HepG2 (cell line): ENCODE results near the gene CDK11A. TPM values are rescaled to one million over a fixed set of nuclear protein-coding genes. Genes with fewer than 3 reads are reported as not detected.
A peak's percentile ranks its signal among the peaks of the same experiment; 100 is the strongest.
"Not testable (repeated sequence)": the region's sequence is repeated elsewhere in the genome, so short reads cannot be mapped to it uniquely, and the experiment has no call there.

Experiments
- ATAC-seq: fragments of 200-7000 bp; cut with Tn5 transposase; 3 replicates; pipeline ENCODE4 v1.9.1; 2020; ENCODE audit warnings: mild to moderate bottlenecking, moderate library complexity
- BruUV-seq: library from RNA; stranded (reverse); fragments of 400-500 nt; replicated peaks from 2 replicates; lab custom pipeline; 2021; lab: Mats Ljungman, UMichigan
- CTCF ChIA-PET: fragments of 300-600 bp; formaldehyde crosslinking; extraction: SDS; loops from one replicate; lab custom pipeline; 2021; ENCODE audit warnings: low total read pairs, inconsistent platforms, low intra/inter-chr PET ratio; lab: Yijun Ruan, JAX
- POLR2A ChIA-PET: fragments of 350-600 bp; sonication (Branson Sonifier 250); formaldehyde crosslinking; loops from one replicate; lab custom pipeline; 2020; ENCODE audit warnings: antibody characterized with exemption, inconsistent platforms; lab: Yijun Ruan, JAX
- DNase-seq: peaks from one replicate; pipeline ENCODE4 v3.0.0-alpha.2; 2015; ENCODE audit warnings: low spot score
- FAIRE-seq: peaks from 3 replicates; lab custom pipeline; 2011; peaks lifted over from hg19 to GRCh38; lab: Jason Lieb, UNC
- H2AFZ ChIP-seq: one replicate; pipeline ENCODE4 v1.6.1; 2011; ENCODE audit warnings: low read length, inconsistent platforms
- H3K27ac ChIP-seq: fragments of 300-600 bp; 3 replicates; pipeline ENCODE4 v1.8.0; 2011; ENCODE audit warnings: mixed run types, mild to moderate bottlenecking, mixed read lengths, low read length, inconsistent platforms; ENCODE audit not compliant: insufficient read depth; ENCODE audit errors: extremely low read length
- H3K27me3 ChIP-seq, 2 experiments: fragments of 200-600 bp in 1 of 2; 2 replicates in 1 of 2; 3 replicates in 1 of 2; pipeline versions ENCODE4 v1.6.0 to v1.8.0; 2011; ENCODE audit warnings: low read length in 2 of 2, mild to moderate bottlenecking in 2 of 2, moderate library complexity in 2 of 2, inconsistent platforms in 1 of 2; ENCODE audit not compliant: insufficient read depth in 2 of 2, control insufficient read depth in 1 of 2
- H3K36me3 ChIP-seq, 2 experiments: fragments of 200-600 bp in 1 of 2; replicated peaks in 1 of 2; 2 replicates in 1 of 2; 3 replicates in 1 of 2; pipeline versions ENCODE4 v1.5.1 to v1.8.0; 2011; ENCODE audit warnings: low read length in 2 of 2, inconsistent platforms in 1 of 2; ENCODE audit not compliant: insufficient read depth in 2 of 2, control insufficient read depth in 1 of 2
- H3K4me1 ChIP-seq: 2 replicates; pipeline ENCODE4 v1.5.1; 2012; ENCODE audit warnings: low read length, inconsistent platforms; ENCODE audit not compliant: insufficient read depth
- H3K4me2 ChIP-seq: 2 replicates; pipeline ENCODE4 v1.6.0; 2011; ENCODE audit warnings: low read depth, low read length, inconsistent platforms
- H3K4me3 ChIP-seq, 3 experiments: fragments of 200-600 bp in 1 of 3; sonication (generic), shearing (Covaris generic) in 1 of 3; replicated peaks in 1 of 3; 2 replicates each; pipeline ENCODE4 v1.5.1; 2011 to 2016; ENCODE audit warnings: low read length in 3 of 3, inconsistent platforms in 2 of 3, low read depth in 2 of 3, mild to moderate bottlenecking in 2 of 3, control low read depth in 1 of 3, mixed read lengths in 1 of 3; ENCODE audit not compliant: insufficient read depth in 1 of 3
- H3K79me2 ChIP-seq: one replicate; pipeline ENCODE4 v1.6.1; 2011; ENCODE audit warnings: low read length, inconsistent platforms; ENCODE audit not compliant: insufficient read depth
- H3K9ac ChIP-seq: 2 replicates; pipeline ENCODE4 v1.6.0; 2011; ENCODE audit warnings: mild to moderate bottlenecking, low read depth, low read length, inconsistent platforms; ENCODE audit not compliant: insufficient read depth
- H3K9me3 ChIP-seq: 2 replicates; pipeline ENCODE4 v1.5.1; 2012; ENCODE audit warnings: mild to moderate bottlenecking, low read length
- H4K20me1 ChIP-seq: 2 replicates; pipeline ENCODE4 v1.6.0; 2011; ENCODE audit warnings: inconsistent platforms, mild to moderate bottlenecking, low read length, moderate library complexity; ENCODE audit not compliant: insufficient read depth
- GABPB1 ChIP-seq: IDR thresholded peaks from 2 replicates; pipeline ENCODE4 v1.6.1; 2016; ENCODE audit warnings: mild to moderate bottlenecking, missing genetic modification reagents, moderate library complexity, missing compliant biosample characterization
- HDAC1 ChIP-seq: sonication (generic); formaldehyde crosslinking; IDR thresholded peaks from 2 replicates; pipeline ENCODE4 v1.5.1; 2020; ENCODE audit warnings: mild to moderate bottlenecking, missing genetic modification reagents
- PHF8 ChIP-seq: sonication (generic); formaldehyde crosslinking; IDR thresholded peaks from 2 replicates; pipeline ENCODE4 v1.5.0; 2020; ENCODE audit warnings: missing genetic modification reagents
- SAP130 ChIP-seq: IDR thresholded peaks from 2 replicates; pipeline ENCODE4 v1.6.1; 2016; ENCODE audit warnings: low read depth
- TBX2 ChIP-seq: sonication (generic); formaldehyde crosslinking; IDR thresholded peaks from 2 replicates; pipeline ENCODE4 v1.5.0; 2020; ENCODE audit warnings: missing genetic modification reagents, mild to moderate bottlenecking, borderline replicate concordance
- ZNF687 ChIP-seq: sonication (generic); formaldehyde crosslinking; IDR thresholded peaks from 2 replicates; pipeline ENCODE4 v1.5.1; 2020; ENCODE audit warnings: mild to moderate bottlenecking, missing genetic modification reagents, moderate library complexity
- ZSCAN21 ChIP-seq: sonication (generic); formaldehyde crosslinking; IDR thresholded peaks from 2 replicates; pipeline ENCODE4 v1.8.0; 2022; ENCODE audit warnings: mild to moderate bottlenecking, missing genetic modification reagents, moderate library complexity, borderline replicate concordance
- WGBS: methylation state at CpG from one replicate; pipeline ENCODE4 v1.1.6; 2017; ENCODE audit warnings: low lambda C conversion rate; 5-methylcytosine and 5-hydroxymethylcytosine counted together
- in situ Hi-C: cut with HindIII; loops from 2 replicates; pipeline ENCODE4 v1.10.0; 2017; ENCODE audit warnings: low pct_unique_long_range_greater_than_20kb; ENCODE audit not compliant: extremely low pct_ligation_motif_present
- intact Hi-C: fragments of 100-400 bp; cut with micrococcal nuclease; formaldehyde crosslinking; loops from one replicate; pipeline ENCODE4 v1.10.0; 2022; ENCODE audit not compliant: unreplicated experiment
- polyA plus RNA-seq, 8 experiments: library from polyadenylated mRNA; depleted of rRNA in 3 of 8; stranded (reverse) in 7 of 8; unstranded in 1 of 8; fragments of >200 nt; fragmentation: Illumina TruSeq in 4 of 8; extraction: Trizol in 4 of 8; gene quantifications; 2 replicates each; pipeline versions ENCODE4 v1.2.1 to v1.2.3, GENCODE V29; 2011 to 2016; ENCODE audit warnings: low read depth in 4 of 8, missing spikeins in 1 of 8, mixed read lengths in 1 of 8; ENCODE audit not compliant: insufficient read depth in 1 of 8
- total RNA-seq, 5 experiments: library from RNA; depleted of rRNA; stranded (reverse); fragments of >200 nt; fragmentation: Illumina TruSeq; extraction: Trizol; gene quantifications; 2 replicates each; pipeline ENCODE4 v1.2.3, GENCODE V29; 2016; ENCODE audit warnings: low read depth in 1 of 5

Gene CDK11A
- total and polyA plus RNA-seq, 2 of the 13 experiments (the other 11 are each of a cell fraction or from before 2014, with no cell fraction given): 11.2 to 17.9 TPM

DNA sequence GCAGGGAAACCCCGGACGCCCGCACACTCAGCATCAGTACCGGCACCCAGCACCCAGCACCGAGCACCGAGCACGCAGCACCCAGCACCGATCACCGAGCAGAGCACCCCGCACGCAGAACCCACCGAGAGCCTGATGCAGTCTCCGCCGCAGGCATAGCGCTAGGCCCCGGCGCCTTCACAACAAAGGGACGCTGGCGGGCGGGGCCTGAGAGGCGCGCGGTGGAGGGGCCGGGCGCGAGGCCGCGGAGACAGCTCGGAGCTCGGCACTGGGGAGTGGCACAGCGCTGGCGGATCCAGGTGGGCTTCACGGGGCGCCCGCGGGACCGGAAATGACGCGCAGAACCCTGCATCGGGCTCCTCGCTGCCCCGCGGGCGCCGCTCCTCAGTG lies 31.8 kb downstream of the CDK11A start (continued):
- TF ChIP-seq GABPB1 (CRISPR knock-in tag) (peak; percentile 79; the same call in 1 of the 2 replicates), SAP130 (peak; percentile 72), PHF8 (CRISPR knock-in tag) (peak; percentile 61), HDAC1 (CRISPR knock-in tag) (peak; percentile 39; the same call in 1 of the 2 replicates), ZSCAN21 (CRISPR knock-in tag) (peak; percentile 100), ZNF687 (CRISPR knock-in tag) (peak; percentile 66), TBX2 (CRISPR knock-in tag) (0 out of 2 replicates have a peak, but pooled peaks have one; percentile 21)

DNA sequence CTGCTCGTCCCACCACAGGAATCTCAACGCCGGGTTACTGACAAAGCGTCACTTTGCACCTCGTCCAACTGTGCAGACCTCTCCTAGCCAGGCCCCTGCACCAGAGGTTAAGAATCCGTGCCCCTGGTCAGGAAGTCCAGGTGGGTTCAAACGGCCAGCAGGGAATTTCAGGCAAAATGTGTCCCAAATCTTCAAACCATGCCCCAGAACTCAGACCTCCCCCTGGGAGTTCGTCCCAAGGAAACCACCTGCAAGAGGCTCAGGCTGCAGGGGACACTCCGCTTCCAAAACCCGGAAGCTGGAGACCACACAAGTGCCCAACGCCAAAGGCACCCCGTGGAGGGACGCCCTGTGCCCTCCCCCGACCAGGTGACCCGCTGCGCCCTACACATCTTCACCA lies 32.7 kb downstream of the CDK11A start:
- intact Hi-C loops, POLR2A ChIA-PET, H3K4me1 ChIP-seq, H3K27me3 ChIP-seq, H3K79me2 ChIP-seq, DNase-seq, H2AFZ ChIP-seq, BruUV-seq, H3K27ac ChIP-seq, in situ Hi-C loops, H4K20me1 ChIP-seq, H3K36me3 ChIP-seq, CTCF ChIA-PET, H3K9me3 ChIP-seq: not testable (repeated sequence)
- Histone ChIP-seq H3K4me3 (peak overlapping the region; percentile 30 to 64 (median 39); a peak in 5 of 6 replicates), H3K4me2 (peak overlapping the region; percentile 63), H3K9ac (0 out of 2 replicates have a peak overlapping the region, but pooled peaks have one; percentile 34)
- 5% methylated on average over 3 of the region's 16 CpGs for WGBS
- peak; percentile 36 for FAIRE-seq
- ATAC-seq: peak; percentile 8

DNA sequence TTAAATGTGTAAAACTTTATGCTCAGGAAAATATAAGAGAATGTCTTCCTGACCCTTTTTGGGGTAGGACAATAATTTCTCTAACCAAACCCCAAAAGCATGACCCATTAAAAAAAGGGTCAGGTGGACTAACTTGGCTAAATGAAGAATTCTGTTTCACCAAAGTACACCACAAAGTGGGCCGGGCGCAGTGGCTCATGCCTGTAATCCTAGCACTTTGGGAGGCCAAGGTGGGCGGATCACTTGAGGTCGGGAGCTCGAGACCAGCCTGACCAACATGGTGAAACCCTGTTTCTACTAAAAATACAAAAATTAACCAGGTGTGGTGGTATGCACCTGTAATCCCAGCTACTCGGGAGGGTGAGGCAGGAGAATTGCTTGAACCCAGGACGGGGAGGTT lies 34.6 kb downstream of the CDK11A start:
- BruUV-seq: TSS peak; percentile 7
- H3K4me1 ChIP-seq: peaks cover 13% of the 10 kb centered on the region

More for the DNA sequence above, 34.6 kb downstream of the CDK11A start:
- H2AFZ ChIP-seq, H3K9ac ChIP-seq, FAIRE-seq, POLR2A ChIA-PET, CTCF ChIA-PET, ATAC-seq, H3K27ac ChIP-seq, H3K9me3 ChIP-seq, H3K27me3 ChIP-seq, H3K36me3 ChIP-seq, DNase-seq, intact Hi-C loops, H3K4me3 ChIP-seq, in situ Hi-C loops, H3K4me2 ChIP-seq, H4K20me1 ChIP-seq: not testable (repeated sequence)
- 99% methylated on average over 7 of the region's 7 CpGs for WGBS
- peaks cover 11% of the 10 kb centered on the region for H3K79me2 ChIP-seq
